GM18861 (cell line): Measurements from ENCODE around the gene NTN3.
"Not testable (repeated sequence)": the region's sequence is repeated elsewhere in the genome, so short reads cannot be mapped to it uniquely, and the experiment has no call there.

Experiments used
- ATAC-seq: cut with Tn5 transposase; IDR thresholded peaks from one replicate; pipeline ENCODE4 v1.9.1; 2021; ENCODE audit not compliant: unreplicated experiment

Gene NTN3

DNA sequence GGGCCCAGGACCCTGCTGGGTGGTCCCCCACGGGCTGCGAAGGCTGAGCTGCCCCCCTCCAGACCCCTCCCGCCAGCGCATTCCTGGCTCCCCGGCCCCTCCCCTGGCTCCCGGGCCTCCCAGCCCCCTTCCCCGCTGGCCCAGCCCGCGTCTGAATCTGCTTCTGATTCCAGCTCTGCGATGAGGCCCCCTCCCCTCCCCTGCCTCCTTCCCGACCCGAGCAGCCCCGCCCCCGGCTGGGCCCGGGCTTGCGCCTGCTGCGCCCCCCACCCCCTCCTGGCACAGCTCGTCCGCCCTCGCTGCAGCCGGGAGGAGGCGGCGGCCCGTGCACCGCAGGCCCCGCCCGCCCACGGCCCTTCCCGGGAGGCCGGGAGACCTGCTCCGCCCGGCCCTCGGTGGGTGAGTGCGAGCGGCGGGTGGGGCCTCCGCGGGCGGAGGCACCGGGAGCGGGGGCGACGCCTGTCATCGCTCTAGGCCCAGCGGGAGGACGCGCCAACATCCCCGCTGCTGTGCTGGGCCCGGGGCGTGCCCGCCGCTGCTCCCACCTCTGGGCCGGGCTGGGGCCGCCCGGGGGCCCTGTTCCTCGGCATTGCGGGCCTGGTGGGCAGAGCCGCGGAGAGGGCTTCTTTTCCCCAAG, at the start of gene NTN3:
Gene NTN3 (plus strand): TSS at position 282 of the 637 bp plus-strand sequence. CDS start 405 bp downstream, outside the sequence.
- no peak for ATAC-seq

DNA sequence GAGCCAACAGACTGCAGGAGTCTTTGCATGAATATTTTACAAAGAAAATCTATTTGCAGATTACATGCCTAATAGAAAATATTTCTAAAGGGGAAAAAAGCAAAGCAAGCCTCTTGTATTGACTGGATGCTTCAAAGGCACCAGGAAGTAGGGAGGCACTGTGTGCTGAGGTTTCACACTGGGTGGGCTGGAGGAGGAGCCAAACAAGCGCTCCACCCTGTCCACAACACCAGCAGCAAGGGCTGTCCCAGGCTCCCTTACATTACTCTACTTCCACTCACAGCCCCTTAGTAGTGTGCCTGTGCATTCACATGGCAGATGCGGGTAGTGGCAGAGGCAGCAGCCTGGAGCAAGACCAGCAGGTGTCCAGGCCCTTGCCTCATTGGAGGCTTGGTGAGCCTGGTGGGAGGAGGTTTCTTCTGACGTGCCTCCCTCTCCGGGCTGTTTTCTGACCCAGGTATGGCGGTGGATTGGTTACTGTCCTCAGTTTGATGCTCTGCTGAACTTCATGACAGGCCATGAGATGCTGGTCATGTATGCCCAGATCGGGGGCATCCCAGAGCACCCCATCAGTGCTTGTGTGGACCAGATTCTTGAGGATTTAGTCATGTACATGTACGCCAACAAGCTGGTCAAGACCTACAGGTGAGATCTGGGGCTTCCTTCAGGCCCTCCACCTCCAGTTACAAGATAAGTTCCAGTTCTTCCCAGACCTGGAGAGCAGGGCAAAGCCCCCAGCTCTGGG, 48.8 kb upstream of the NTN3 start:
- no peak for ATAC-seq

GRCh38 chr16:2424061-2425007, 46.8 kb upstream of the NTN3 start:
- ATAC-seq: no peak

- no peak for ATAC-seq
Observed at GRCh38 chr16:2425008-2425518, 46.0 kb upstream of the NTN3 start.

- no peak for ATAC-seq
Observed at GRCh38 chr16:2425825-2426430, 45.2 kb upstream of the NTN3 start.

- ATAC-seq: no peak
Observed at GRCh38 chr16:2426941-2427361, 44.1 kb upstream of the NTN3 start.

GRCh38 chr16:2427526-2427925, 43.6 kb upstream of the NTN3 start:
- ATAC-seq: no peak

DNA sequence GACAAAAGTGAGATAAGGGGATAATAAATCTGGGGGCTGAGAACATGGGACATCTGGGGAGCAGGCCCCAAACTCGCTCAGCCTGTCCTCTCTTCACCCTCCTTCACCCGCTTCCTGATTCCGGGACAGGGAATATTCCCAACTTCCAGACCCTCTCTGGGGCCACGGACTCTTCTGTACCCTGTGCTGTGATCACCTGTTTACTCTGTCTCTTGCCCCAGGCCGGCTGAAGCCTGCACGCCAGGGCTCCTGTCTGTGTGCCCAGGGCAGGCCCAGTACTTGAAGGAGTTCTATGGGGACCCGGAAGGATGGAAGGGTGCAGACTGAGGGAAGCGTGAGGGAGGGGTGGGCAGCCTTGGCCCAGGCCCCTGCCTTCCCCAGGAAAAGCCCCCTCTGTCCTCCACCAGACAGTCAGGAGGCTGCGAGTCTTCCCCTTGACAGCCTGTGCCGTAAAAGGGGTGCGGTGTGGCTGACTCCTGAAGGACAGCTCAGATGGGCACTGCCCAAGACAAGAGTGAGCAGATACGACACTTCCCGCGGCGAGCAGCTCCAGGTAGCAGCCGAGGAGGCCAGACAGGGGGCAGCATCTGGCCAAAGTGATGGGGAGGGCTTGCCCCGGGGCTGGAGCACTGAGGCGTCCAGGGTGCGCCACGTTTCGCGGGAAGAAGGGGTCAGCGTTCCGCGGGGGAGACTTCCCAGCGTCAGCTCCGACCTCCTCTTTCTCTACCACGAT, 42.9 kb upstream of the NTN3 start:
- no peak for ATAC-seq

GRCh38 chr16:2428784-2429033, 42.4 kb upstream of the NTN3 start:
- ATAC-seq: peak; percentile 26

DNA sequence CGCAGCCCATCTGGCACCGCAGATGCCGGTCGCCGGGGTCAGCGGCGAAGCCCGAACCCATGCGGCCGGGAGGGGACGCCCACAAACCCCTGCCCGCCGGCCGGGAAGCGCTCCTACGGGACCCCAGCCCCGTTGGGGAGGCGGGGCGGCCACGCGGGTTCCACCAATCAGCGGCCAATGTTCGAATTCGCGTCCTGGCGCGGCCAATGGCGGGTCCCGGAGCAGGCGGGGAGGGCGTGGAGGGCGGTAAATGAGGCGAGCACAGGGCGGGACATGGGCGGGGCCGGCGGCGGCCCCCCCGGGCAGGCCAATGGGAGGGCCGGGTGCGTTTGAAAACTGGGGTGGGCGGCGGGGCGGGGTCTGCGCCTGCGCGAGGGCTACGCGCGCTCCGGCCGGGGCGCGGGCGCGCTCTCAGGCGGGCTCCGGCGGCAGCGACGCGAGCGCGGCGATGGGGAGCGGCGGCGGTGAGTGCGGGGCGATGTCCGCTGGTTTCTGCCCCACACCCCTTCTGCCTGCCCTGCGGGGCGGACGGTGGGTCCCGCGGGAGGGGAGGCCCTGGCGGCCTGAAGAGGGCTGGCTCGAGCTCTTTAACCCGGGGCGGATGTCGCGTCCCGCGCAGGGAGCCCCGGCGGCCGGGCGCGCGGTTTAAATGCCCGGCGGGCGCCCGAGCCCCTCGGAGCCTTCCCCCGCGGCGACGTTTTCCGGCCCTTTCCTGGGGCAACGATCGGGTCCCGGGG, 41.9 kb upstream of the NTN3 start, which contains the start of gene CCNF:
Gene CCNF (plus strand): TSS at position 414 of the 737 bp plus-strand sequence. CDS start 35 bp downstream, at position 449.
- ATAC-seq: peak; percentile 70

DNA sequence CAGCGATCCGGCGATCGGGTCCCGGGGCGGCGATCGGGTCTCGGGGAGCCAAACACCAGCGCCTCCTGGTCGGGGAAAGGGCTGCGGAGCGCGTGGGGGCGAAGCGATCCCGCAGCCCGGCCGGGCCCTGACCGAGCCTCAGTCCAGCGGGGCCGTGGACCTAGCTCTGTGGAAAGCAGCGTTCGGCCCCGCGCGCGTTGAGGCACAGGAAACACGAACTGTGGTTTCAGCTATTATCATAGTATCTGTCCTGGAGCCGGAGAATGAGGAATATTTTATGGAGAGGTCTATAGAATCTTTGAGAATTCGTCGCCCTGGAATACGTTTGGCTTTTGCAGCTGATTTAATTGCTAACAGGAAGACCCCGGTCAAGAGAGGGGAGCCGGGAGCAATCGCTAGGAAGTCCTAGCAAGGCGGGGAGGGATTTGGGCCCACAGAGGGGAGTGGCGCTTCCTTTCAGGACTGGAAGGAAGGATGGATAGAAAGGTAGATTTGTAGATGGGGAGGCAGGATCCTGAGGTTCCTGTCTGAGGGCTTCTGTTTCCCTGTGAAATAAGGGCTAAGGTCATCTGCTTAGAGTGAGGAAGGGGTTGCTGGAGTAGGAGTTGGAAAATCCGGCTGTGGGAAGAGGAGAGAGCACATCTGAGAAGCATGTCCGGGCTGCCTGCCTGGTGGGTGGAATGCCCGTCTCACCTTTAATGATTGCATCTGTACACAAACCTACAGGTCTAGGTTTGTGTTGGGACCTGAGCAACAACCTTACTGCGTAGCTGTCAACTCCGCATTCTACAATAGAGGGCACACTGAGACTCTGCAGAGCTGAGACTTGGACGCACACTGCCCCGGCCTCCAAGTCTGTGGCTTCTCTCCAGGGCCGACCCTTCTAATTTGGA, 41.1 kb upstream of the NTN3 start:
- no peak for ATAC-seq

DNA sequence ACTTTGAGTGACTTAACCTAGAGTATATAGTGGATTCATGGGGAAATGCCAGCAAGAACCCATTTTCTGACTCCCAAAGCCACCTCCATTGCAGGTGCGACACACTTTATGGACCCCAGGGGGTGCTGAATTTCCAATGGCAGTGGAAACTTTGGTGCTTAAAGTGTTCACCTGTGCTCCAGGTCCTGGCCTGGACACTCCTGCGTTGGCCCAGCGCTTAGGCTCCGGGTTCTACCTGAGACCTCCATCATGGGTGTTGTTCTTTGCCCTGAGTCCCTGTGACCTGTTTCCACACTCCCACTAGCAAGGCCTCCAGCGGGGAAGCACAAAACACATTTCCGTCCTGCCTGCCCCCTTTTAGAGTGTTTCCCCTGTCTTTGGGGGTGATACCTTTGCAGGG, 38.8 kb upstream of the NTN3 start:
- ATAC-seq: no peak

GRCh38 chr16:2432801-2433505, 38.1 kb upstream of the NTN3 start:
- no peak for ATAC-seq

DNA sequence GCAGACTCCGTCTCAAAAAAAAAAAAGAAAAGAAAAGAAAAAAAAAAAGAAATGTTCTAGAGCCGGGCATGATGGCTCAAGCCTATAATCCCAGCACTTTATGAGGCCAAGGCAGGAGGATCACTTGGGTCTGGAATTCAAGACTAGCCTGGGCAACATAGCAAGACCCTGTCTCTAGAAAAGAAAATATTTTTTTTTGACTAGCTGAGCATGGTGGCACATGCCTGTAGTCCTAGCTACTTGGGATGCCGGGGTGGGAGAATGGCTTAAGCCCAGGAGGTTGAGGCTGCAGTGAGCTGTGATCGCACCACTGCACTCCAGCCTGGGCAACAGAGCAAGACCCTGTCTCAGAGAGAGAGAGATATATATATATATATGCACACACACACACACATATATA, 35.9 kb upstream of the NTN3 start:
- ATAC-seq: not testable (repeated sequence)

GRCh38 chr16:2436110-2436509, 35.0 kb upstream of the NTN3 start:
- no peak for ATAC-seq

DNA sequence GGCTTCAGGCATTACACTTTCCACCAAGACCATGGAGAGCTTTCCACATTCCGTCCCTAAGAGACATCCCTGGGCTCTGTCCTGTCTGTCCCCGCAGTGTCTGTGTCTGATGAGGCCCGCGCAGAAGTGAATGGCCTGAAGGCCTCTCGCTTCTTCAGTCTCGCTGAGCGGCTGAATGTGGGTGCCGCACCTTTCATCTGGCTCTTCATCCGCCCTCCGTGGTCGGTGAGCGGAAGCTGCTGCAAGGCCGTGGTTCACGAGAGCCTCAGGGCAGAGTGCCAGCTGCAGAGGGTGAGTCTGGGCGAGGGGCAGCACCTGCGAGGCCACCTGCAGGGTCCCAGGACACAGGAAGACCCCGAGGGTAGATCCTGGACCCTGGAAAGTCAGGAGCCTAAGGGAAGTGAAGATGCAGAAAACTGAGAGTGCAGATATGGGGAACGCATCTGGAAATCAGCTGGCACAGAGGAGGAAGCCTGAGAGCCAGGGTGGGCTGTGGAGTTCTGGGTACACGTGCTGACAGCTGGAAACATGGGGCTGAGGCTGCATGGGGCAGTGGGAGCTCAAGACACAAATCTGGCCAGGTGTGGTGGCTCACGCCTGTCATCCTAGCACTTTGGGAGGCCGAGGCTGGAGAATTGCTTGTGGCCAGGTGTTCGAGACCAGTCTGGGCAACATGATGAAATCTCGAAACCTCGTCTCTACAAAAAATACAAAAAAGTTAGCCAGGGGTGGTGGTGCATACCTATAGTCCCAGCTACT, 33.9 kb upstream of the NTN3 start:
- no peak for ATAC-seq

- no peak for ATAC-seq
Observed at GRCh38 chr16:2438121-2438520, 33.0 kb upstream of the NTN3 start.
